ENCODE results near the gene HNRNPAB. TPM values are rescaled to one million over a fixed set of nuclear protein-coding genes. Genes with fewer than 3 reads are reported as not detected.
"Not testable (repeated sequence)": the region's sequence is repeated elsewhere in the genome, so short reads cannot be mapped to it uniquely, and the experiment has no call there.

HNRNPAB gene
- total RNA-seq, 1 experiment from 2014 or later: 106 TPM

- DNase-seq (ENCODE audit: low spot score): no peak
These were observed 8.1 kb downstream of the HNRNPAB start for GRCh38 chr5:178212241-178213002.

DNA sequence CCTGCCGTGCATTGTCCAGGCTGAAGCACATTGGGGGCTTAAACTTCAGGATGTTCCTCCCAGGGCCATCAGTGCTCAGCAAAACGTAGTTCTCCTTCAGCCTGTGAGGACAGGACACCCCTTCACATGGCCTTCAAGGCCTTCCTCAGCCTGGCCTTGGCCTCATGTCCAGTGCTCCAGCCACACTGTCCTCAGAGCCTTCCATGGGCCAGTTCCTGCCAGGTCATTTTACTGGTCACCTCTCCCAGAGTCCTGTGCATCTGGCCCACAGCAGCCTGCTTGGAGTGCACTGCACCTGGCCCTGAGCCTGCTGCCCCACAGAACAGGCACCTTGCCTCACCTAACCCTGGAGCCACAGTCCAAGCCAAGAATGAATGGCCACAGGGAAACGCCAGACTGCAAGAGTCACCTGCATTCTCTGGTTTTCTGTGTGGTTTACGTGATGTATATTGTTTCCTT is 8.7 kb downstream of the HNRNPAB start:
- no peak for DNase-seq (ENCODE audit: low spot score)

DNA sequence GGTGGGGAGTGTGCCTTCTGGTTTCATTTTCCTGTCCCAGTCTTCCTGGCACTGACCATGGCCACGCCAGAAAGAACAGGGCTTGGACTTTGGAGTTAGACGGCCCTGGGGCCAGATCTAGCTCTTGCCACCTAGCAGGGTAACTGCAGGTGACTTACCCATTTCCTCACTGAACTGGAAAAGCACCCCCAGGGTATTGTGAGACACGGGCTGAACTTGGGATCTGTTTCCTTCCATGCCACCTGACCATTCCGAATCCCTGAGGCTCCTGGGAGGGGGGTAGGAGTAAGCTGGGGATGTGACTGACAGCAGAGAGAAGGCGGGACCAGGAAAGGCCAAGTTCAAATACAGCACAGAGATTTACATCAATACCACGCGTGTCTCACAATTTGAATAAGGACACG is 9.4 kb downstream of the HNRNPAB start:
- DNase-seq (ENCODE audit: low spot score): no peak

- DNase-seq (ENCODE audit: low spot score): no peak
These were observed 9.9 kb downstream of the HNRNPAB start for GRCh38 chr5:178214160-178214803.

- DNase-seq (ENCODE audit: low spot score): no peak
These were observed 11.1 kb downstream of the HNRNPAB start for GRCh38 chr5:178215280-178216002.

GRCh38 chr5:178216088-178216534 is 11.8 kb downstream of the HNRNPAB start:
- no peak for DNase-seq (ENCODE audit: low spot score)

- DNase-seq (ENCODE audit: low spot score): no peak
These were observed 12.4 kb downstream of the HNRNPAB start for GRCh38 chr5:178216779-178217178.

DNA sequence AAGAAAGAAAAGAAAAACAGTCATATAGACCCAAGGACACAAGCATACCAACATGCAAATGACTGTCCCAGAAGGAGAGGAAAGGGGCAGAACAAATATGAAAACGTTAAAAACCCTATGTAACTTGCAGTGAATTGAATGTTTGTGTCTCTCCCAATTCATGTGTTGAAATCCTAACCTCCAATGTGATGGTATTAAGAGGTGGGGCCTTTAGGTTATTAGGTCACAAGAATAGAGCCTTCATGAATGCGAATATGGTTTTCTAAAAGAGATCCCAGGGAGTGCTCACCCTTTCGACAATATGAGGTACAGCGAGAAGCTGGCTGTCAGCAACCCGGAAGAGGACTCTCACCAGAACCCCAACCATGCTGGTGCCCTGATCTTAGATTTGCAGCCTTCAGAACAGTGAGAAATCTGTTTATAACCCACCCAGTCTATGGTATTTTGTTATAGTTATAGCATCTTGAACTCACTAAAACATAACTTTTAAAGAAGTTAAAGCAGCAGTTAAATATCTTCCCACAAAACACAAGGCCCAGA is 14.0 kb downstream of the HNRNPAB start:
- DNase-seq (ENCODE audit: low spot score): no peak

DNA sequence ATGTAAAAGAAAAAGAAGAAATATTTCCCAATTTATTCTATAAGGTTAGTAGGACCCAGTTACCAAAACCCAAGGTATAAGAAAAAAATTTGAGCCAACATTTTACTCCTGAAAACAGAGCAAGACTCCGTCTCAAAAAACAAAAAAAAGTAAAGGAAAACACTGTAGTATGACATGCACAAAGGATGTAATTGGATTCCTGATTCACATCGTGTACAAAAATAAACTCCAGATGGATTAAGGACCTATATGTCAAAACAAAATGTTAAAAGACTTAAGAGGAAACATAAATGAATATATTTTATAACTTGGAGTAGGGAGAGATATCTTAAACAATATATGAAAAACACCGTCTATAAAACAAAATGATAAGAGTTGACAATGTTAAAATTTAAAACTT is 14.5 kb downstream of the HNRNPAB start:
- no peak for DNase-seq (ENCODE audit: low spot score)

- DNase-seq (ENCODE audit: low spot score): no peak
These were observed 16.9 kb downstream of the HNRNPAB start for GRCh38 chr5:178221282-178221681.

- DNase-seq (ENCODE audit: low spot score): no peak
These were observed 17.5 kb downstream of the HNRNPAB start for GRCh38 chr5:178221853-178222252.

DNA sequence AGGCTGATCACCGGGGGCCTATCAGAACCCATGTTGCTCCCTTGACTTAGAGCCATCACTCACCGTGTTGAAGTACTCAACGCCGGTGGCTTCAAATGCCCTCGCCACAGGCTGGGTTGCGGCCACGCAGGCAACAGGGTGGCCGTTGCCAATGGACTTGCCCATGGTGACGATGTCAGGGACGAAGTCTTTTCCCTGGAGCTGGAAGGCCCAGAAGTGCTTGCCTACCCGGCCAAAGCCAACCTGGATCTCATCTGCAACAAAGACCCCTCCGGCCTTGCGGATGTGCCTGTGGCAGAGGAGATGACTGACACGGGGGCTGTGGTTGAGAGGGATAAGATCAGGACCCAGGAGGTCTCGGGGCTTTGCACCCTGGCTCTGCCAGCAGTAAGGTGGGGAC is 18.0 kb downstream of the HNRNPAB start:
- DNase-seq (ENCODE audit: low spot score): no peak

DNA sequence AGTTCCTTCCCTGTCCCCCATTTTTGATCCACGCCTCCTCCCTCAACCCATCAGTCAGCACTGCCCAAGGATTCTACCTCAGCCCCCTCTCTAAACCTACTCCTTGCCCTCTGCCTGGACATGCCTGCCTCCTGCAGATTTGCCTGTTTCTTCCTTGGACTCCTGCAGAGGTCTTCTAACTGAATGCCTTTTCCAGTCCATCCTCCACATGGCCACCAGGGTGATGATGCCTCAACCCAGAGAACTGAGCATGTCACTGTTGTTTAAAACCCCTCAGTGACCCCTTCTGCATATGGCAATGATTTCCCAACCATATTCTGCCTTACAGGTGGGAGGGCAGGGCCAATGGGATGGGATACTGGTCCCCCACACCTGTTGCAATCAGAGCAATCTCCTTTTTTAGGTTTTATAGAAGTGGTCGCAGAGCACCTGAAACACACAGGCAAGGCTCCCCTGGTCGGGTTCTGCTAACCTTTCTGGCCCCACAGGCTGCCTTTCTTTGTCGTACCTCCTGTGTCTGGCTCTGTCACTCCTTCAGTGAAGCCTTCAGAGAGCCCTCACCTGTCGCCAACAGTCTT is 19.0 kb downstream of the HNRNPAB start:
- DNase-seq (ENCODE audit: low spot score): no peak

GRCh38 chr5:178223828-178224335 is 19.5 kb downstream of the HNRNPAB start:
- DNase-seq (ENCODE audit: low spot score): no peak

- no peak for DNase-seq (ENCODE audit: low spot score)
These were observed 20.1 kb downstream of the HNRNPAB start for GRCh38 chr5:178224403-178224802.

DNA sequence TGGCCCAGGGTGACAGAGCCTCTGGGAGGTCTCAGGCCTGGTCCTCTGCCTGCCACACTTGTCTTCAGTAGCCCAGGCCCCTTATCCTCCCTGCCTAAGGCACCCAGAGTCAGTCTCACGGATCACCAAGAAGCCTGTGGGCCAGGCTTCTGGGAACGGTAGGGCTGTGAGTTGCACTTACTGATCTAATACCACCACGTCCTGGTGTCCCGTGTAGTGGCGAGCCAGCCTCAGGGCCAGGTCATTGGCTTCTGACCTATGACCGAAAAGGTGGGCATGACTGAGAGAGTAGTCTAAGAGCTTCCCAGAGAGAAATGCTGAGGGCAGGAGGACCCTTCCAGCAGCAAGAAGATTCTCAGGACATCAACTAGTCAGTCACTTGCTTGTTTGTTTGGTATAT is 20.8 kb downstream of the HNRNPAB start:
- DNase-seq (ENCODE audit: low spot score): no peak

DNA sequence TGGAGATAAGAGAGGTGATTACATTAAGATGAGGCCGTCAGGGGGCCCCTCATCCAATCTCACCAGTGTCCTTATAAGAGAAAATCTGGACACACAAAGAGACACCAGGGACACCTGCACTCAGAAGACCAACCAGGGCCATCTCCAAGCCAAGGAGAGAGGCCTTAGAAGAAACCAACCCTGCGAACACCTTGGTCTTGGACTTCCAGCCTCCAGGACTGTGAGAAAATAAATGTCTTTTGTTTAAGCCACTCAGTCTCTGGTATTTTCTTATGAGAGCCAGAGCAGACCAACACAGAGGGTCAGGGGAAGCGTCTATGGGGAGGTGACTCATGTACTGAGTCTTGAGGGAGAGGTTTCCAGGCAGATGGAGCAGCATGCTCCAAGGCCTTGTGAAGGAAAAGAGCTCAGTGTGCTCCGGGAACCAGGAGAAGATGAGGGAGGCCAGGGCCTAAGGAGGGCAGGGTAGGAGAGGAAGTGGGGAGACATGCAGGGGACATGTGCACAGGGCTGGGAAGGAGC is 22.9 kb downstream of the HNRNPAB start:
- DNase-seq (ENCODE audit: low spot score): no peak

GRCh38 chr5:178227929-178228328 is 23.6 kb downstream of the HNRNPAB start:
- no peak for DNase-seq (ENCODE audit: low spot score)

DNA sequence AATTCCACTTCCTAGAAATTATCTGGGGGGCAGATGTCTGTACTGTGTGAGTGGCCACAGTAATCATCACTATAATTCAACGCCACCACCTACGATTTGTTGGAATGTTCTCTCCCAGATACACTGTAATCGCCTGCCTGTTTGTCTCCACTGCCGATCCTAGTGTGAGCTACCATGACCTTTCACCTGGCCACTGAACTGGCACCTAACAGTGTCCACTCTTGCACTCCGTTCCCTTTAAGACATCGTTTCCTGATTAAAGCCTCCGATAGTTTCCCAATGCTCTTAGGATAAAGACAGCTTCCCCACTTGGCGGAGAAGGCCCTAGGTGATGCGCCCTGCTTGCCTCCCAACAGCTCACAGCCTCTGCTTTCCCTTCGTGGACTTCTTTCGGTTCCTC is 24.3 kb downstream of the HNRNPAB start:
- DNase-seq (ENCODE audit: low spot score): no peak

- not testable (repeated sequence) for DNase-seq (ENCODE audit: low spot score)
These were observed 24.8 kb downstream of the HNRNPAB start for GRCh38 chr5:178229111-178229510.

GRCh38 chr5:178229861-178230260 is 25.5 kb downstream of the HNRNPAB start:
- no peak for DNase-seq (ENCODE audit: low spot score)

Data from A172 (cell line).